ENCODE results near the gene BPIFA2. TPM values are rescaled to one million over a fixed set of nuclear protein-coding genes. Genes with fewer than 3 reads are reported as not detected.

Gene BPIFA2
- total and polyA plus RNA-seq, 12 donors = not detected

- intact Hi-C loops (cut with DNase I) = no loop called here
- TF ChIP-seq CTCF (IDR thresholded peaks at IDR 0.05) = no peak
- H3K4me3 ChIP-seq = no peak overlapping the region
- H3K27ac ChIP-seq = no peak overlapping the region
- H3K9me3 ChIP-seq = no peaks in the 10 kb centered on the region
- peaks cover 0 to 39% (median 17%) of the 10 kb centered on the region in 7 donors for H3K27me3 ChIP-seq
- H3K36me3 ChIP-seq = no peaks in the 10 kb centered on the region
- no peak for DNase-seq
- H3K4me1 ChIP-seq = no peaks in the 10 kb centered on the region
- no peak for ATAC-seq
- 63 to 65% methylated on average over 8 of the region's 8 CpGs for WGBS, 2 donors
These were observed 25.0 kb downstream of the BPIFA2 start for GRCh38 chr20:33192912-33193501.

DNA sequence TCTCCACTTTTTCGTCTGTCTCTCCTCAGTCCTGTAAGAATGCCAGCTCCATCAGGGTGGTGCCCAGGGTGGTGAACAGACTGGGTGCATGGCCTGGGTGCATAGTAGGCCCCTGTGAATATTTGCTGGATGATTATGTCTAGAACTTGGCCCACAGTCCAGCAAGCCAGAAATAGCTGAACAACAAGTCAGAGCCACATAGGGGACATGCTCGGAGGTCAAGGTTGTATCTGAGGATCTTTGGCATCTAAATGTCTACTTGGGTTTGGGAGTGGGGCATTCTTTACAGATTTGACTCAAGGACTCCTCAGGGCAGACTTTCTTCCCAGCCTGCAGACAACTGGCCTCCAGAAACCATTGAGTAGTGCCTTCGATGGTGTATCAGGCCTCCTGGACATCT is 31.1 kb downstream of the BPIFA2 start:
- no peak for DNase-seq
- no peaks in the 10 kb centered on the region for H3K4me1 ChIP-seq
- no peak overlapping the region for H3K4me3 ChIP-seq
- TF ChIP-seq CTCF (IDR thresholded peaks at IDR 0.05) = no peak
- peaks cover 0 to 28% (median 8%) of the 10 kb centered on the region in 7 donors for H3K27me3 ChIP-seq
- ATAC-seq = no peak
- WGBS, 2 donors = 73 to 77% methylated on average over 3 of the region's 3 CpGs
- H3K36me3 ChIP-seq = no peaks in the 10 kb centered on the region
- intact Hi-C loops (cut with DNase I) = no loop called here
- H3K9me3 ChIP-seq = no peaks in the 10 kb centered on the region
- no peak overlapping the region for H3K27ac ChIP-seq

DNA sequence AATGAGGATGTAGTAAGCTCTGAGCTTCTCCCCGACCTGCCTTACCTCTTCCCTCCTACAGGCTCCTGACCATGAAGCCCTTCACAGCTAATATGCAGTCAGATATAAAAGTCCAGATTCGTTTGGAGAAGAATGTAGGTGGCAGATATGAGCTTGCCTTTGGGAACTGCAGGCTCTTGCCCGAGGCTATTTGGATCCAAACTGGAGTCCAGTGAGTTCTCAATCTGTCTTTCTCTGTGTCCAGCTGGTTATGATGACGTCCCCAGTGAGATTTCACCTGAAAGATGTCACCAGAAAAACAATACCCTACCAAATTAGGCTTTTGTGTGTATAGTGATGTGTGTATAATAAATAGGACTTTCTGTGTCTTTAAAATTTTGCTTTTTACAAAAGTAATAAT is 34.5 kb downstream of the BPIFA2 start:
- WGBS, 2 donors = 46 to 49% methylated on average over 4 of the region's 4 CpGs

GRCh38 chr20:33203444-33203843 is 35.5 kb downstream of the BPIFA2 start:
- Histone ChIP-seq H3K27ac (no peak overlapping the region), H3K36me3 (no peaks in the 10 kb centered on the region), H3K9me3 (no peaks in the 10 kb centered on the region), H3K27me3 (peaks cover 0 to 39% (median 5%) of the 10 kb centered on the region in 7 donors), H3K4me1 (no peaks in the 10 kb centered on the region), H3K4me3 (no peak overlapping the region)
- DNase-seq = no peak
- 80 to 86% methylated on average over 3 of the region's 3 CpGs for WGBS, 2 donors
- no peak for ATAC-seq
- intact Hi-C loops (cut with DNase I) = no loop called here
- no peak for TF ChIP-seq CTCF (IDR thresholded peaks at IDR 0.05)

More for the DNA sequence above, 34.5 kb downstream of the BPIFA2 start:
- Histone ChIP-seq H3K27ac (no peak overlapping the region), H3K9me3 (no peaks in the 10 kb centered on the region), H3K36me3 (no peaks in the 10 kb centered on the region), H3K4me1 (no peaks in the 10 kb centered on the region), H3K4me3 (no peak overlapping the region), H3K27me3 (peaks cover 0 to 41% (median 7%) of the 10 kb centered on the region in 7 donors)
- intact Hi-C loops (cut with DNase I) = no loop called here
- TF ChIP-seq CTCF (IDR thresholded peaks at IDR 0.05) = no peak
- no peak for ATAC-seq
- DNase-seq = no peak

Data from heart right ventricle (tissue), 16 donors.